ENCODE results near the gene TUBA3D.
"Not testable (repeated sequence)": the region's sequence is repeated elsewhere in the genome, so short reads cannot be mapped to it uniquely, and the experiment has no call there.

The TUBA3D gene

GRCh38 chr2:131483981-131484820, 8.3 kb downstream of the TUBA3D start:
- not testable (repeated sequence) for DNase-seq (ENCODE audit: low read depth in 2 of 2)

- DNase-seq (ENCODE audit: low read depth in 2 of 2) = not testable (repeated sequence)
These were observed 9.1 kb downstream of the TUBA3D start for GRCh38 chr2:131484906-131485460.

DNA sequence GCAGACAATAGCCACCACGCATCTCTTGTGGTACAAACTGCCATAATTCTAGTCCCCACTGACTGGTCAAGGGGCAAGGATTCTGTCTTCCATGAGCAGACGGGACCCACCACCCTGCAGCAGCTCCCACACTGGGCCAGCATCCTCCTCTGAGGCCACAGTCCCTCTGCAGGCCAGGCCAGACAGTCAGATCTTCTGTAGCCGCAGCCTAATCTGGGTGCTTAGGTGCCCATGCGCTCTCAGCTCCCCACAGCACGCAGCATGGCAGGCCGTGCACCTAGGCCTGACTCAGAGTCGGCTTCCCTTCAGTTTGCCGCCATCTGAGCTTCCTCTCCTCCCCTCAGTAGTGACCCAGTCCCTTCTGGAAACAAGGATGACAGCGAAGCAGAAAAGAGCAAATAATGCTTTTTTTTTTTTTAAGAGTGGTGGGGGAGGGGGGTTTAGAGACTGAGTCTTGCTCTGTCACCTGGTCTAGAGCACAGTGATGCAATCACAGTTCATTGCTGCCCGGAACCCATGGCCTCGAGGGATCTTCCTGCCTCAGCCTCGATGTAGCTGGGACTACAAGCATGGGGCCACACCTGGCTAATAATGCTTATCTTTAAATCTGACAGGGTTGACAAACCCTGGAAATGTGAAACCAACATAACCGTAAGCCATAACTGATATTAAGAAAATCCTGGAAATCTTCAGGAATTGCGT, 10.4 kb downstream of the TUBA3D start:
- DNase-seq (ENCODE audit: low read depth in 2 of 2) = not testable (repeated sequence)

GRCh38 chr2:131488306-131489205, 12.6 kb downstream of the TUBA3D start:
- DNase-seq (ENCODE audit: low read depth in 2 of 2) = no peak

DNA sequence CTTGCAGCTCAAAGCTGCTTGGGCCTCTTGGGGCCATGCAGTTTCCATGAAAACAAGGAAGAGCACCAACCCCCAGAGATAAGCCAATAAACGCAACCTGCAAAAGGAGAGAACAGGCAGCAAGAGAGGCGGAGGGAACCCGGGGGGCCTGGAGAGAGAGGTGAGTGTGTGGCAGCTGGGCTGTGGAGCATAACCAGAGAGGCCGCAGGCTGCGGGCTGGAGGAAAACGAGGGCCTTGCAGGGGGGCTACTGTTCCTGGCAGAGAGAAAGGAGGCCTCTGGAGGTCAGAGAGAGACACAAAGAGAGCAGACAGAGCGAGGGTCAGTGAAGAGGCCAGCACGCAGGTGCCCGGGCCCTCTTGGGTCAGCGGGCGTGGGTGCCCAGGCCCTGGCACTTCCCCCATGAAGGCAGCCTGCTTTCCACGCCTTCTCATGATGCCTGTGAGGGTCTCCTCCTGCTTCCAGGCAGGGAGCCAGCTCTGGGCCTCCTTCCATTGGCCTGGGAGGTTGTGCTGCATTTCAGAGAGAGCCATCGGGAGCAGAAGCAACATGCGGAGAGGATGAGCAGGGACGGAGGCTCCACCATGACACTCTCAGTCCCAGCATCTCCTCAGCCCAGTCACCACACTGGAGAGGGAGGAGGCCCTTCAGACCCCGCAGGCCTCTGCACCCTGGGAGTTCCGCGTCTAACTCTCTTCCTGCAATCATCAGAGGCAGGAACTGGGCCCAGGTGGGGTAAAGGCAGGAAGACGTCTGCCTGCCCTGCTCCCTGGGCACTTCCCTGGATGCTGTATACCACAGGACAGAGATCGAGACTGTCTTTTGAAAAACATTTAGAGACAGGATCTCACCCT, 14.9 kb downstream of the TUBA3D start:
- DNase-seq (ENCODE audit: low read depth in 2 of 2) = not testable (repeated sequence)

- not testable (repeated sequence) for DNase-seq (ENCODE audit: low read depth in 2 of 2)
These were observed 15.5 kb downstream of the TUBA3D start for GRCh38 chr2:131491469-131491836.

- DNase-seq (ENCODE audit: low read depth in 2 of 2) = not testable (repeated sequence)
These were observed 16.1 kb downstream of the TUBA3D start, which contains the start of gene MZT2A for GRCh38 chr2:131492015-131492417. TSS of gene MZT2A (minus strand) at chr2:131492397. CDS start at chr2:131492376, 21 bp downstream.

- peak; percentile 83 to 84 for DNase-seq (ENCODE audit: low read depth in 2 of 2)
These were observed 16.7 kb downstream of the TUBA3D start for GRCh38 chr2:131492418-131493198.

DNA sequence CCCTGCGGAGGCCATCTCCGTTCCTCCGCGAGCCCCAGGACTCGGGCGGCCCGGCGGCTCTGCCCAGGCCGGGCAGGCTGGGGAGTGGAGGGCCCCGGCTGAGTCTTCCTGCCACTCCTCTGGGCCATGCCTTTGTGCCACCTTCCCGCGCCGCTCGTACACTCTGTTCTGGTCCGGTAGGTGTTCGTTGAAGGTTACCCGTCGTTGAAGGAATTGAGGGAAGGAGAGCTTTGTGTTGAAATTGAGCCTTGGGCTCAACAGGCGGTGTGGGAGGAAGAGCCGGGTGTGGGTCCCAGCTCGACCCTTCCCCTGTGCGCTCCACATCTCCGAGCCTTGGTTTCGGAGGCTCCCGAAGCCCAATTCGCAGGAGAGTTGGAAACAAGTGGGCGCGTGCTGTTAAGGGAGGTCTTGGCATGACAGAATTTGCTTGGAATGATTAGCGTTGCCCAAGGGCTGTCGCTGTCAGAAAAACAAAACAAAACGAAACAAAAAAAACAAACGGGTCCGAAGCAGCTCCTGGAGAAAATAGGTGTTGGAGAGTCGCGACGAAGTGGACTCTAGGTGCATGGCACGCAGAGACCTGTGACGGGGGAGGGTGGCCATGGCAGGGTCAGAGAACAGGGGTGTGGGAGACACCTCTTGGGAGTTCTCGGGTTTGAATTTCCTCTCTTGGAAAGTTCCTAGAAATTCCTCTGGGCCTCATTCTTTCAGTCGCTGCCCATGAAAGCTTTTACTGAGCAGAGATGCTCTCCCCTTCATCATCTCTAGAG, 17.5 kb downstream of the TUBA3D start:
- no peak for DNase-seq (ENCODE audit: low read depth in 2 of 2)

DNA sequence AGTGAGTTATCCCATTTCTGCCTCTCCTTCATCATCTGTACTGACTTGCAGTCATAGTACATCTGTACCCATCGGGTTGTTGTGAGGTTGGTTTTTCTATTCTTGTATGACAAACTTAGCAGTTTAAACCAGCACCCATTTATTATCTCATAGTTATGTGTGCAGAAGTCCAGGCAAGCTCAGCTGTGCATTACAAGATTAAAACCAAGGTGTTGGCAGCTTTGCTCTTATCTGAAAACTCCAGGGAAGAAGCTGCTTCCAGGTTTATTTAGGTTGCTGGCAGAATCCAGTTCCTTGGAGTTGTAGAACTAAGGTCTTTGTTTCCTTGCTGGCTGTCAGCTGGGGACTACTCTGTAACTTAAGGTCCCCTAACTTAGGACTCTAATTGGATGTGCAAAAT, 19.6 kb downstream of the TUBA3D start:
- DNase-seq (ENCODE audit: low read depth in 2 of 2) = not testable (repeated sequence)

DNA sequence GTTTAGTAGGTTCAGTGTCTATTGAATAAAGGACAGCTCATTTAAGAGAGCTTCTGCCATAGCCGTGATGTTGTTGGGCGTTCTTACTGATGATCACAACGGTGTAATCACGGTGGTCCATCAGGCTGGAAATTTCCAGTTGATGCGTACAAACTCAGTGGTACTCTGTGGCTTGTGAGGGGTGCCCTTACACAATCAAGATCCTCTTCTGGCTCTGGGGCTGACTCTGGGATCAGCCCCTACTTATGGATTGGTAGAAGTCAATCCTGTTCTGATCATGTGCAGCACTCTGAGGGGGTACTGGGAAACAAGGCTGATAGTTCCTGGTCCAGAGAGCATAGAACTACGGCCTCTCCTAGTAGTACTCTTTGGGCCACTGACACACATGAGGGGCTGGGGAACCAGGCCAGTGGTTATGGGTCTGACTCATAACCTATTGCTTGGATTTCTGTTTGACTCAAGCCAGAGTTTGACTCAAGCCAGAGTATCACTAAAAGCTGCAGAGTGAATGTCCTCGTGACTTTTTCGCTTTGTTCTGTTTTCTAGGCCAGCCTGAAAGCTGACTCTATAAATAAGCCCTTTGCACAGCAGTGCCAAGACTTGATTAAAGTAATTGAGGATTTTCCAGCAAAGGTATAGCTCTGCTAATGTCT, 22.5 kb downstream of the TUBA3D start:
- DNase-seq (ENCODE audit: low read depth in 2 of 2) = not testable (repeated sequence)

DNA sequence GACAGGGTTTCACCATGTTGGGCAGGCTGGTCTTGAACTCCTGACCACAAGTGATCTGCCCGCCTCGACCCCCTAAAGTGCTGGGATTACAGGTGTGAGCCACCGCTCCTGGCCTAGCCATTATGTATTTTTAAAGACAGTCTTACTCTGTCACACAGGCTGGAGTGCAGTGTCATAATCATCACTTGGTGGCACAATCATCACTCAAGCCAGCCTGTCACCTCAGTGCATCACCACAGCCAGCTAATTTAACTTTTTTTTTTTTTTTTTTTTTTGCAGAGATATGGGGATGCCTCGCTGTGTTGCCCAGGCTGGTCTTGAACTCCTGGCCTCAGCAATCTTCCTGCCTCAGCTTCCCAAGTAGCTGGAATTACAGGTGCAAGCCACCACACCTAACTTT, 27.7 kb downstream of the TUBA3D start:
- not testable (repeated sequence) for DNase-seq (ENCODE audit: low read depth in 2 of 2)

DNA sequence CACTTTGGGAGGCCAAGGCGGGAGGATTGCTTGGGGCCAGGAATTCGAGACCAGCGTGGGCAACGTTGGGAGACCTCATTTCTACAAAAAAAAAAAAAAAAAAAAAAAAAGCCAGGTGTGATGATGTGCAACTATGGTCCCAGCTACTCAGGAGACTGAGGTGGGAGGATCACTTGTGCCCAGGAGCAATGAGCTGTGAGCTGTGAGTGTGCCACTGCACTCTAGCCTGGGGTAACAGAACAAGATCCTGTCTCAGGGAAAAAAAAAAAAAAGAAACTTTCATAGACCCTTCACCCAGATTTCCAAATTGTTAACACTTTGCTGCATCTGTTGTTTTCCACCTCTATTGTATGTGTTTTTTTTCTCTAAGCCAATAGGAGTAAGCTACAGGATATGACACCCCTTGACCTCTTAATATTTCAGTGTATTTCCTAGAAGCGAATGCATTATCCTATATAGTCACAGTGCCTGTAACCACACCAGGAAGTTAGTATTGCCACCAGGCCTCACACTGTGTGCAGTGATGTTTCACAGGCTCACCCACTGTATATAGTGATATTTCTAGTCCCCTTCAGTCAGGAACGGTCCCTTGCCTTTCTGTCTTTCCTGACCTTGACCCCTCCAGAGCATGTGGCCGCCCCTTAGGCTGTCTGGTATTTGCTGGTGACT, 28.3 kb downstream of the TUBA3D start:
- not testable (repeated sequence) for DNase-seq (ENCODE audit: low read depth in 2 of 2)

GRCh38 chr2:131509615-131510014, 33.7 kb downstream of the TUBA3D start:
- no peak for DNase-seq (ENCODE audit: low read depth in 2 of 2)

DNA sequence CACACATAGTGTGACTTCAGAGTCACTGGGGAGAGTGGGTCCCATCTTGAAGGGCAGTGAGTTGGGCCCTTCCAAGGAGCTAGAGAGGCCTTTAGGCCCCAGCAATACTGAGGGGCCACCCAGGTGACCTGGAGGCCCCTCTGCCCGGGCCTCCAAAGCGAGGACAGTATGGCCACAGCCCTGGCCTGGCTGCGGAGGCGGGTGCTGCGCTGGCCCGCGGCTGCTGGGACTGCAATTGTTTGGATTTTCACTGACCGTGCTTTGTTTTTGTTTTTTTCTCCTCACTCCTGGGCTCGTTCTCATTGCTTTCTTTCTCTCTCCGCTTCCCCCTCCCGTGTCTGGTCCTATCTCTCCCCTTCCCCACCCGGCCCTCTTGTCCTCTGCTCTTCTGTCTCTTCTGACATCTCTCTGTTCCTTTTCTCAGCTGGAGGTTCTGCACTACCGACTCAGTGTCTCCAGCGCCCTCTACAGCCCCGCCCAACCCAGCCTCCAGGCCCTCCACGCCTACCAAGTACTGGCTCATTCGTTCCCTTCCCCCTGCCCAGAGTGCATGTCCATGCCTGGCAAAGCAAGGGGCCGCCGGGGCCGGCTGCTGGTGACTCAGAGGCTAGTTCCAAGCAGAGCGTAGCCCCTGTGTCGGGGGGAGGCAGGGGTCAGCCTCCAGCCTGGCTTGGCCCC, 35.5 kb downstream of the TUBA3D start:
- not testable (repeated sequence) for DNase-seq (ENCODE audit: low read depth in 2 of 2)

DNA sequence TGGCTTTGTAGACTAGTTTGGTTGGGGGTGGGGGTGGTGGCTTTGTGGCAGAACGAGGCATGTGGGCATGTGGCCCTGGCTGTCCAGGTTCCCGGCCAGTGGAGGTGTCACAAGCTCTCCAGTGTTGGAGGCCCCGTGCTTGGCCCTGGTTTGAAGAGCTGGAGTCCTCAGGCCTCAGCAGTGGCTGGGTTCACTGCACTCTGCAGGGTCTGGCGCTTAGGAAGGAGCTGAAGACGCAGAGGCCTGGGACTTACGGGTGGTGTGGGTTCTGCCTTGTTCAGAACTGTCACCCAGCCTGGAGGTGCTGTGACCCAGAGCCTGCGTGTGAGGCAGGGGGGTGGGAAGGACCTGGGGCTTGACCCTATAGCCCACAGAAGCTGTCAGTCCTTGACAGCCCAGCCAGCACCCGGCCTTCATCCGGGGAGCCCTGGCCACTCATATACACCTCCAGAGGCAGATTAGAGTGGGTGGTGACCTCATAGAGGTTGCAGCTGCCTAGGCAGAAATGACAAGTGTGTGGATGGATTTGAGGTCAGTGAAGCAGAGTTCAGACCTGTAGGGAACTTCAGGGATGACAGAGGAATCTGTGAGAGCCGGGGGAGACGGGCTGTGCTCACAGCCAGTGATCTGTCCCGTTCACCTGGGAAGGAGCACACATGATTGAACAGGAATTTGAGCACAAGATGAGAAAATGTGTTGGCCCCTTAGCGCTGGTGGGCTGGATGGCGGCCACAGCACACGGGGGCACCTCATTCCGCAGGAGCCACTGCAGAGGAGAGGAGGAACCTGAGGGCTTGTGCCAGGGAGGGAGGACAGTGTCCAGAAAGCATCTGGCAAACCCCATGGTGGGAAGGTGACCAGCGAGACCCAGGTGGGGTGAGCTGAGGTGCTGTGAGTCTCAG, 36.3 kb downstream of the TUBA3D start:
- not testable (repeated sequence) for DNase-seq (ENCODE audit: low read depth in 2 of 2)

Data from fibroblast of skin of left quadriceps (primary cell).